Measurements from ENCODE around the gene MIGA2.

MIGA2 gene

DNA sequence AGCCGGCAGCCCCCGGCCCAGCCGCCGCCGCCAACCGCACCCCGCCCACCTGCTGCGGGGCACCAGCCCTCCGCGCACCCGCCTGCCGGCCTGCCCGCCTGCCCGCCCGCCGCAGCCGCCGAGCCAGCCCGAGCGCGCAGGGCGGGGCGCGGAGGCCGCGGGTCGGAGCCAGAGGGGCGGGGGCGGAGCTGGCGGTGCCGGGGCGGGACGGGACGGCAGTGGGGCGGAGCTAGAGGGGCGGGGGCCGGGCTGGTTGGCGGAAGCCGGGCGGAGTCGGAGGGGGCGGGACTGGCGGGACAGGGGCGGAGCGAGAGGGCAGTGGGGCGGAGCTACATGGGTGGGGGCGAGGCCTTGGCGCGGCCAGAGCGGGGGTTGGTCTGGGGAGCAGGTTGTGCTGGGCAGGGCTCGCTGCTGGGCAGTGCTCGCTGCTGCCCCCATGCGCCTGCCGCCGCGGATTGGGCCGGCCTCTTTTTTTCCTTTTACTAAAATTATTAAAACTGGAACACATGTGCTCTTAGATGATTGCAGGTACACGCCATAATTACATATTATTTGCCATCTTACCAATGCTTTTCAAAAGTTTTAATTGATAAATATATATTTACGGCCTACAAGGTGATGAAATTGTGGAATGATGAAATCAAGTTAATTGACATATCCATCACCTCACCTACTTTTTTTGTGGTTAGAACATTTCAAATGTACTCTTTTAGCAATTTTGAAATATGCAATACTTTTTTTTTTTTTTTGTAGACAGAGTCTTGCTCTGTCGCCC lies 8.0 kb upstream of the MIGA2 start, which contains the start of gene SH3GLB2 (continued):
- TF ChIP-seq, protein P1, sequence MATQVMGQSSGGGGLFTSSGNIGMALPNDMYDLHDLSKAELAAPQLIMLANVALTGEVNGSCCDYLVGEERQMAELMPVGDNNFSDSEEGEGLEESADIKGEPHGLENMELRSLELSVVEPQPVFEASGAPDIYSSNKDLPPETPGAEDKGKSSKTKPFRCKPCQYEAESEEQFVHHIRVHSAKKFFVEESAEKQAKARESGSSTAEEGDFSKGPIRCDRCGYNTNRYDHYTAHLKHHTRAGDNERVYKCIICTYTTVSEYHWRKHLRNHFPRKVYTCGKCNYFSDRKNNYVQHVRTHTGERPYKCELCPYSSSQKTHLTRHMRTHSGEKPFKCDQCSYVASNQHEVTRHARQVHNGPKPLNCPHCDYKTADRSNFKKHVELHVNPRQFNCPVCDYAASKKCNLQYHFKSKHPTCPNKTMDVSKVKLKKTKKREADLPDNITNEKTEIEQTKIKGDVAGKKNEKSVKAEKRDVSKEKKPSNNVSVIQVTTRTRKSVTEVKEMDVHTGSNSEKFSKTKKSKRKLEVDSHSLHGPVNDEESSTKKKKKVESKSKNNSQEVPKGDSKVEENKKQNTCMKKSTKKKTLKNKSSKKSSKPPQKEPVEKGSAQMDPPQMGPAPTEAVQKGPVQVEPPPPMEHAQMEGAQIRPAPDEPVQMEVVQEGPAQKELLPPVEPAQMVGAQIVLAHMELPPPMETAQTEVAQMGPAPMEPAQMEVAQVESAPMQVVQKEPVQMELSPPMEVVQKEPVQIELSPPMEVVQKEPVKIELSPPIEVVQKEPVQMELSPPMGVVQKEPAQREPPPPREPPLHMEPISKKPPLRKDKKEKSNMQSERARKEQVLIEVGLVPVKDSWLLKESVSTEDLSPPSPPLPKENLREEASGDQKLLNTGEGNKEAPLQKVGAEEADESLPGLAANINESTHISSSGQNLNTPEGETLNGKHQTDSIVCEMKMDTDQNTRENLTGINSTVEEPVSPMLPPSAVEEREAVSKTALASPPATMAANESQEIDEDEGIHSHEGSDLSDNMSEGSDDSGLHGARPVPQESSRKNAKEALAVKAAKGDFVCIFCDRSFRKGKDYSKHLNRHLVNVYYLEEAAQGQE (tag by site-specific recombination; IDR thresholded peaks at IDR 0.05), result no peak
- TF ChIP-seq ZFP41 (tag by site-specific recombination; IDR thresholded peaks at IDR 0.05; ENCODE audit: borderline replicate concordance) (no peak), KLF1 (tag by site-specific recombination; IDR thresholded peaks at IDR 0.05) (no peak), ZSCAN4 (tag by site-specific recombination; IDR thresholded peaks at IDR 0.05) (no peak), ZNF514 (tag by site-specific recombination; IDR thresholded peaks at IDR 0.05) (no peak)
- TF ChIP-seq, protein P2, sequence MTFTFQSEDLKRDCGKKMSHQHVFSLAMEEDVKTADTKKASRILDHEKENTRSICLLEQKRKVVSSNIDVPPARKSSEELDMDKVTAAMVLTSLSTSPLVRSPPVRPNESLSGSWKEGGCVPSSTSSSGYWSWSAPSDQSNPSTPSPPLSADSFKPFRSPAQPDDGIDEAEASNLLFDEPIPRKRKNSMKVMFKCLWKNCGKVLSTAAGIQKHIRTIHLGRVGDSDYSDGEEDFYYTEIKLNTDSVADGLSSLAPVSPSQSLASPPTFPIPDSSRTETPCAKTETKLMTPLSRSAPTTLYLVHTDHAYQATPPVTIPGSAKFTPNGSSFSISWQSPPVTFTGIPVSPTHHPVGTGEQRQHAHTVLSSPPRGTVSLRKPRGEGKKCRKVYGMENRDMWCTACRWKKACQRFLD (tag by site-specific recombination; IDR thresholded peaks at IDR 0.05), result no peak

- ChIA-PET POLR2A (no interaction called here), CTCF (interaction anchor here (1.2 to 2.2 kb wide), 2 partner anchors 8 to 22 kb away, joined by 6 to 11 read pairs; no protein-coding TSS in a partner anchor)
- H3K9me3 ChIP-seq (ENCODE audit: control insufficient read depth, insufficient read depth, low read depth, low read length), result no peaks in the 10 kb centered on the region
- no peaks in the 10 kb centered on the region for H3K4me1 ChIP-seq (ENCODE audit: control insufficient read depth, insufficient read depth, low read length)
- H3K36me3 ChIP-seq (ENCODE audit: control insufficient read depth in 2 of 2, insufficient read depth in 1 of 2, low read length in 2 of 2), result no peaks in the 10 kb centered on the region
- H3K27ac ChIP-seq (ENCODE audit: extremely low read depth, low read depth, low read length), result no peak overlapping the region
- TF ChIP-seq ZIC2 (tag by site-specific recombination; IDR thresholded peaks at IDR 0.05) (no peak), ATF2 (tag by site-specific recombination; IDR thresholded peaks at IDR 0.05; ENCODE audit: low read depth) (no peak), ZNF664 (tag by site-specific recombination; IDR thresholded peaks at IDR 0.05) (no peak), IKZF3 (tag by site-specific recombination; IDR thresholded peaks at IDR 0.05) (no peak), ZFHX2 (tag by site-specific recombination; conservative IDR thresholded peaks at IDR 0.05) (no peak), ZNF768 (tag by site-specific recombination; IDR thresholded peaks at IDR 0.05) (no peak), ZNF221 (tag by site-specific recombination; IDR thresholded peaks at IDR 0.05; ENCODE audit: borderline replicate concordance) (no peak), ZNF76 (tag by site-specific recombination; IDR thresholded peaks at IDR 0.05; ENCODE audit: borderline replicate concordance, low read depth) (no peak), ZSCAN30 (tag by site-specific recombination; IDR thresholded peaks at IDR 0.05) (no peak), ZNF157 (tag by site-specific recombination; IDR thresholded peaks at IDR 0.05) (no peak), ZNF488 (tag by site-specific recombination; IDR thresholded peaks at IDR 0.05) (no peak)
- TF ChIP-seq, protein P3, sequence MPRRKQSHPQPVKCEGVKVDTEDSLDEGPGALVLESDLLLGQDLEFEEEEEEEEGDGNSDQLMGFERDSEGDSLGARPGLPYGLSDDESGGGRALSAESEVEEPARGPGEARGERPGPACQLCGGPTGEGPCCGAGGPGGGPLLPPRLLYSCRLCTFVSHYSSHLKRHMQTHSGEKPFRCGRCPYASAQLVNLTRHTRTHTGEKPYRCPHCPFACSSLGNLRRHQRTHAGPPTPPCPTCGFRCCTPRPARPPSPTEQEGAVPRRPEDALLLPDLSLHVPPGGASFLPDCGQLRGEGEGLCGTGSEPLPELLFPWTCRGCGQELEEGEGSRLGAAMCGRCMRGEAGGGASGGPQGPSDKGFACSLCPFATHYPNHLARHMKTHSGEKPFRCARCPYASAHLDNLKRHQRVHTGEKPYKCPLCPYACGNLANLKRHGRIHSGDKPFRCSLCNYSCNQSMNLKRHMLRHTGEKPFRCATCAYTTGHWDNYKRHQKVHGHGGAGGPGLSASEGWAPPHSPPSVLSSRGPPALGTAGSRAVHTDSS (tag by site-specific recombination; IDR thresholded peaks at IDR 0.05), result no peak
- H3K4me3 ChIP-seq (ENCODE audit: low read depth, low read length), result no peak overlapping the region
These were observed 6.2 kb upstream of the MIGA2 start for GRCh38 chr9:129030191-129030590.
